ENCODE data around the gene FBXW5.

The FBXW5 gene

GRCh38 chr9:136907011-136907914, 37.3 kb downstream of the FBXW5 start:
- Histone ChIP-seq H3K27ac (ENCODE audit: low read length) (no peak overlapping the region), H3K27me3 (ENCODE audit: low read depth, low read length) (no peaks in the 10 kb centered on the region), H3K36me3 (replicated peaks; ENCODE audit: low read depth, low read length) (peaks cover 50% of the 10 kb centered on the region), H4K20me1 (ENCODE audit: insufficient read depth, low read length) (no peaks in the 10 kb centered on the region), H3K4me2 (ENCODE audit: low read length) (no peak overlapping the region), H3K79me2 (ENCODE audit: low read length) (peaks cover 11% of the 10 kb centered on the region), H3K4me3 (ENCODE audit: low read length) (no peak overlapping the region), H3K9me3 (ENCODE audit: insufficient read depth, low read length) (no peaks in the 10 kb centered on the region), H3K4me1 (ENCODE audit: low read length) (peaks cover 11% of the 10 kb centered on the region), H2AFZ (ENCODE audit: low read depth, low read length) (no peak overlapping the region), H3K9ac (ENCODE audit: low read length) (no peak overlapping the region)
- TF ChIP-seq EZH2phosphoT487 (IDR thresholded peaks at IDR 0.05; ENCODE audit: low read depth) (no peak), CTCF (IDR thresholded peaks at IDR 0.05; ENCODE audit: low read depth, low read length) (no peak)

- Histone ChIP-seq H3K36me3 (replicated peaks; ENCODE audit: low read depth, low read length) (peaks cover 52% of the 10 kb centered on the region), H3K4me1 (ENCODE audit: low read length) (peaks cover 21% of the 10 kb centered on the region), H3K4me2 (ENCODE audit: low read length) (no peak overlapping the region), H3K4me3 (ENCODE audit: low read length) (no peak overlapping the region), H3K9me3 (ENCODE audit: insufficient read depth, low read length) (no peaks in the 10 kb centered on the region), H4K20me1 (ENCODE audit: insufficient read depth, low read length) (no peaks in the 10 kb centered on the region), H2AFZ (ENCODE audit: low read depth, low read length) (no peak overlapping the region), H3K9ac (ENCODE audit: low read length) (no peak overlapping the region), H3K79me2 (ENCODE audit: low read length) (peaks cover 11% of the 10 kb centered on the region), H3K27ac (ENCODE audit: low read length) (no peak overlapping the region), H3K27me3 (ENCODE audit: low read depth, low read length) (no peaks in the 10 kb centered on the region)
- TF ChIP-seq CTCF (IDR thresholded peaks at IDR 0.05; ENCODE audit: low read depth, low read length), result no peak
- no peak for TF ChIP-seq EZH2phosphoT487 (IDR thresholded peaks at IDR 0.05; ENCODE audit: low read depth)
Measured at GRCh38 chr9:136906266-136906665, 38.3 kb downstream of the FBXW5 start.

GRCh38 chr9:136903041-136903554, 41.4 kb downstream of the FBXW5 start:
- no peak for TF ChIP-seq CTCF (IDR thresholded peaks at IDR 0.05; ENCODE audit: low read depth, low read length)
- TF ChIP-seq EZH2phosphoT487 (IDR thresholded peaks at IDR 0.05; ENCODE audit: low read depth), result no peak
- H3K4me3 ChIP-seq (ENCODE audit: low read length), result no peak overlapping the region
- H3K36me3 ChIP-seq (replicated peaks; ENCODE audit: low read depth, low read length), result peaks cover 51% of the 10 kb centered on the region
- H3K79me2 ChIP-seq (ENCODE audit: low read length), result peaks cover 17% of the 10 kb centered on the region
- no peak overlapping the region; the same call in 1 of the 2 replicates for H3K4me2 ChIP-seq (ENCODE audit: low read length)
- peak overlapping the region; percentile 92 for H3K27ac ChIP-seq (ENCODE audit: low read length)
- H4K20me1 ChIP-seq (ENCODE audit: insufficient read depth, low read length), result peaks cover 8% of the 10 kb centered on the region
- no peak overlapping the region for H2AFZ ChIP-seq (ENCODE audit: low read depth, low read length)
- H3K4me1 ChIP-seq (ENCODE audit: low read length), result peaks cover 39% of the 10 kb centered on the region
- no peak overlapping the region for H3K9ac ChIP-seq (ENCODE audit: low read length)
- no peaks in the 10 kb centered on the region for H3K27me3 ChIP-seq (ENCODE audit: low read depth, low read length)
- no peaks in the 10 kb centered on the region for H3K9me3 ChIP-seq (ENCODE audit: insufficient read depth, low read length)

GRCh38 chr9:136902259-136902821, 42.2 kb downstream of the FBXW5 start:
- H3K4me1 ChIP-seq (ENCODE audit: low read length), result peaks cover 42% of the 10 kb centered on the region

More at GRCh38 chr9:136902259-136902821, 42.2 kb downstream of the FBXW5 start:
- H2AFZ ChIP-seq (ENCODE audit: low read depth, low read length), result no peak overlapping the region
- peak overlapping the region; percentile 92 for H3K27ac ChIP-seq (ENCODE audit: low read length)
- H3K9me3 ChIP-seq (ENCODE audit: insufficient read depth, low read length), result no peaks in the 10 kb centered on the region
- TF ChIP-seq CTCF (IDR thresholded peaks at IDR 0.05; ENCODE audit: low read depth, low read length), result no peak
- TF ChIP-seq EZH2phosphoT487 (IDR thresholded peaks at IDR 0.05; ENCODE audit: low read depth), result no peak
- peak overlapping the region; percentile 87 for H3K9ac ChIP-seq (ENCODE audit: low read length)
- H3K4me3 ChIP-seq (ENCODE audit: low read length), result peak overlapping the region; percentile 57
- H3K4me2 ChIP-seq (ENCODE audit: low read length), result peak overlapping the region; percentile 69
- H3K79me2 ChIP-seq (ENCODE audit: low read length), result peaks cover 25% of the 10 kb centered on the region
- H4K20me1 ChIP-seq (ENCODE audit: insufficient read depth, low read length), result peaks cover 15% of the 10 kb centered on the region
- H3K36me3 ChIP-seq (replicated peaks; ENCODE audit: low read depth, low read length), result peaks cover 45% of the 10 kb centered on the region
- no peaks in the 10 kb centered on the region for H3K27me3 ChIP-seq (ENCODE audit: low read depth, low read length)
